ENCODE results near the gene BTNL9. TPM values are rescaled to one million over a fixed set of nuclear protein-coding genes. Genes with fewer than 3 reads are reported as not detected.

BTNL9 gene
- total and polyA plus RNA-seq, 2 experiments from 2014 or later, result 0.11 to 0.27 TPM

- no peaks in the 10 kb centered on the region for H4K20me1 ChIP-seq (ENCODE audit: insufficient read depth, poor library complexity, severe bottlenecking)
- no peak overlapping the region for H2AFZ ChIP-seq
- no peak overlapping the region for H3K4me3 ChIP-seq
- WGBS (ENCODE audit: low lambda C conversion rate, missing lambda C conversion rate), result 80% methylated on average over 11 of the region's 11 CpGs
- no peak overlapping the region for H3K27ac ChIP-seq
- no peak for DNase-seq (ENCODE audit: low spot score)
- no peaks in the 10 kb centered on the region for H3K9me2 ChIP-seq (replicated peaks; ENCODE audit: insufficient read depth)
- no peaks in the 10 kb centered on the region for H3K79me2 ChIP-seq
- no peaks in the 10 kb centered on the region for H3K9me3 ChIP-seq (ENCODE audit: low read depth)
- no peaks in the 10 kb centered on the region for H3K4me1 ChIP-seq (ENCODE audit: insufficient read depth)
- H3K36me3 ChIP-seq (replicated peaks; ENCODE audit: insufficient read depth, low read depth), result no peaks in the 10 kb centered on the region
- H3K4me2 ChIP-seq, result no peak overlapping the region
- peaks cover 57% of the 10 kb centered on the region for H3K27me3 ChIP-seq
- TF ChIP-seq EZH2phosphoT487 (IDR thresholded peaks at IDR 0.05; ENCODE audit: low read depth, severe bottlenecking, unreplicated experiment) (no peak), EZH2 (IDR thresholded peaks at IDR 0.05; ENCODE audit: borderline replicate concordance) (no peak)
Measured at GRCh38 chr5:181042722-181043121, 2.7 kb downstream of the BTNL9 start.

GRCh38 chr5:181043285-181044092 lies 3.4 kb downstream of the BTNL9 start:
- no peak for TF ChIP-seq CTCF (IDR thresholded peaks at IDR 0.05; ENCODE audit: poor library complexity)
- TF ChIP-seq EZH2 (IDR thresholded peaks at IDR 0.05; ENCODE audit: borderline replicate concordance), result no peak
- TF ChIP-seq EZH2phosphoT487 (IDR thresholded peaks at IDR 0.05; ENCODE audit: low read depth, severe bottlenecking, unreplicated experiment), result no peak
- no peaks in the 10 kb centered on the region for H3K9me2 ChIP-seq (replicated peaks; ENCODE audit: insufficient read depth)
- no peaks in the 10 kb centered on the region for H4K20me1 ChIP-seq (ENCODE audit: insufficient read depth, poor library complexity, severe bottlenecking)
- H3K79me2 ChIP-seq, result no peaks in the 10 kb centered on the region
- WGBS (ENCODE audit: low lambda C conversion rate, missing lambda C conversion rate), result 78% methylated on average over 12 of the region's 12 CpGs
- H3K27me3 ChIP-seq, result peaks cover 64% of the 10 kb centered on the region
- H3K4me1 ChIP-seq (ENCODE audit: insufficient read depth), result no peaks in the 10 kb centered on the region
- no peaks in the 10 kb centered on the region for H3K36me3 ChIP-seq (replicated peaks; ENCODE audit: insufficient read depth, low read depth)
- H3K4me3 ChIP-seq, result no peak overlapping the region
- H3K9me3 ChIP-seq (ENCODE audit: low read depth), result no peaks in the 10 kb centered on the region
- no peak overlapping the region for H3K27ac ChIP-seq
- no peak for DNase-seq (ENCODE audit: low spot score)
- no peak overlapping the region for H2AFZ ChIP-seq
- H3K4me2 ChIP-seq, result no peak overlapping the region

- Histone ChIP-seq H3K9me3 (ENCODE audit: low read depth) (no peaks in the 10 kb centered on the region), H3K27me3 (peaks cover 67% of the 10 kb centered on the region), H3K4me3 (no peak overlapping the region), H4K20me1 (ENCODE audit: insufficient read depth, poor library complexity, severe bottlenecking) (no peaks in the 10 kb centered on the region), H3K9me2 (replicated peaks; ENCODE audit: insufficient read depth) (no peaks in the 10 kb centered on the region), H3K4me1 (ENCODE audit: insufficient read depth) (no peaks in the 10 kb centered on the region), H3K4me2 (no peak overlapping the region), H3K79me2 (no peaks in the 10 kb centered on the region), H3K27ac (no peak overlapping the region), H3K36me3 (replicated peaks; ENCODE audit: insufficient read depth, low read depth) (no peaks in the 10 kb centered on the region), H2AFZ (no peak overlapping the region)
- WGBS (ENCODE audit: low lambda C conversion rate, missing lambda C conversion rate), result 83% methylated on average over 10 of the region's 10 CpGs
- DNase-seq (ENCODE audit: low spot score), result no peak
- TF ChIP-seq CTCF (IDR thresholded peaks at IDR 0.05; ENCODE audit: poor library complexity) (no peak), EZH2 (IDR thresholded peaks at IDR 0.05; ENCODE audit: borderline replicate concordance) (no peak), EZH2phosphoT487 (IDR thresholded peaks at IDR 0.05; ENCODE audit: low read depth, severe bottlenecking, unreplicated experiment) (no peak)
Measured at GRCh38 chr5:181044093-181044599, 4.1 kb downstream of the BTNL9 start.

GRCh38 chr5:181044662-181045305 lies 4.7 kb downstream of the BTNL9 start:
- H3K4me3 ChIP-seq, result no peak overlapping the region
- no peak for TF ChIP-seq CTCF (IDR thresholded peaks at IDR 0.05; ENCODE audit: poor library complexity)
- no peak for TF ChIP-seq EZH2phosphoT487 (IDR thresholded peaks at IDR 0.05; ENCODE audit: low read depth, severe bottlenecking, unreplicated experiment)
- TF ChIP-seq EZH2 (IDR thresholded peaks at IDR 0.05; ENCODE audit: borderline replicate concordance), result no peak
- no peaks in the 10 kb centered on the region for H3K79me2 ChIP-seq
- H3K27ac ChIP-seq, result no peak overlapping the region
- H3K27me3 ChIP-seq, result peaks cover 72% of the 10 kb centered on the region
- H3K4me2 ChIP-seq, result no peak overlapping the region
- WGBS (ENCODE audit: low lambda C conversion rate, missing lambda C conversion rate), result 65% methylated on average over 11 of the region's 11 CpGs
- no peaks in the 10 kb centered on the region for H3K9me3 ChIP-seq (ENCODE audit: low read depth)
- H3K4me1 ChIP-seq (ENCODE audit: insufficient read depth), result no peaks in the 10 kb centered on the region
- no peaks in the 10 kb centered on the region for H3K36me3 ChIP-seq (replicated peaks; ENCODE audit: insufficient read depth, low read depth)
- no peak for DNase-seq (ENCODE audit: low spot score)
- no peaks in the 10 kb centered on the region for H4K20me1 ChIP-seq (ENCODE audit: insufficient read depth, poor library complexity, severe bottlenecking)
- no peak overlapping the region for H2AFZ ChIP-seq
- H3K9me2 ChIP-seq (replicated peaks; ENCODE audit: insufficient read depth), result no peaks in the 10 kb centered on the region

Data from hepatocyte (in vitro differentiated cells).